ENCODE results near the gene FASTK.

The FASTK gene

DNA sequence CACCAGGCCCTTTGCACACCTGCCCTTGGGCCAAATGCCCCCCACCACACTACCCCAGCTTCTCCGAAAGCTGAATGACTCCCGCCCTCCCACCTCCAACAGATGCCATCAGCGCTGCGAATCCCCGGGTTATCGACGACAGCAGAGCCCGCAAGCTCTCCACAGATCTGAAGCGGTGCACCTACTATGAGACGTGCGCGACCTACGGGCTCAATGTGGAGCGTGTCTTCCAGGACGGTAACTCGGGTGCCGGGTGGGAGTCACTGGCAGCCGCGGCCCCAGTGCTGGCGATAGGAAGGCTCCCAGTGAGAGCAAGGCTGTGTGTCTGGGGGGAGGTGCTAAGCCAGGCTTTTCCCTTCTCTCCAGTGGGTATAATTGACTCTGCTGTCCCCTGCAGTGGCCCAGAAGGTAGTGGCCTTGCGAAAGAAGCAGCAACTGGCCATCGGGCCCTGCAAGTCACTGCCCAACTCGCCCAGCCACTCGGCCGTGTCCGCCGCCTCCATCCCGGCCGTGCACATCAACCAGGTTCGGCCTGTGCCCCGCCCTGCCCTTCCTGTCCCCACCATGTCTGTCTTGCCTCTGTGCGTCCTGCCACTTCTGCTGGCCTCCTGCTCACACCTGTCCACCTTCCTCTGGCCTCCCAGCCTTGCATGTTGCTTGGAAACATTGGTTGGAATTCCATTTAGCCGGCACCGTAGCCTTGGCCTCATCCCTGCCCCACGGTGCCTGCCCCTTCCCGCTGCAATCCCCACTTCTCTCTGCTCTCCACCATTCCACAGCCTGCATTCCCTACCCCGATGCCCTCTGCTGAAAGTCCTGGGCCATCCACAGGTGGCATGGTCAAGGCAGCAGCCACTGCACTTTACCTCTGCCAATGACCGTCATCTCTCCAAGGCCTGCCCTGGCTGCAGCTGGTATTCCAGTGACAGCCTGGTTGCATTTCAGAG lies 37.8 kb upstream of the FASTK start:
- no peak for DNase-seq

DNA sequence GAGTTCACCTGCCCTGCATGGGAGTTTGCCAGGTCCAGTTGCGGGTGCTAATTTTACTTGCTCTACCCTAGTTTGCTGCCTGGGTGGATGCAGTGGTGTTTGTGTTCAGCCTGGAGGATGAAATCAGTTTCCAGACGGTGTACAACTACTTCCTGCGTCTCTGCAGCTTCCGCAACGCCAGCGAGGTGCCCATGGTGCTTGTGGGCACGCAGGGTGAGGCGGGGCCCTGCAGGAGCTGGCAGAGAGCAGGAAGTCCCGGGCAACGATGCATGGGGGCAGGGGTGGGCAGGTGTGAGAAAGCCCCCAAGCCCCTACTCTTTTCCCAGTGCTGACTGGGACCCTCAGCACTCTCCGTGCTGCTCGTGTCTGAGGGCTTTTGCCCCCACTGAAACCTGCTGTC lies 37.0 kb upstream of the FASTK start:
- no peak for DNase-seq

DNA sequence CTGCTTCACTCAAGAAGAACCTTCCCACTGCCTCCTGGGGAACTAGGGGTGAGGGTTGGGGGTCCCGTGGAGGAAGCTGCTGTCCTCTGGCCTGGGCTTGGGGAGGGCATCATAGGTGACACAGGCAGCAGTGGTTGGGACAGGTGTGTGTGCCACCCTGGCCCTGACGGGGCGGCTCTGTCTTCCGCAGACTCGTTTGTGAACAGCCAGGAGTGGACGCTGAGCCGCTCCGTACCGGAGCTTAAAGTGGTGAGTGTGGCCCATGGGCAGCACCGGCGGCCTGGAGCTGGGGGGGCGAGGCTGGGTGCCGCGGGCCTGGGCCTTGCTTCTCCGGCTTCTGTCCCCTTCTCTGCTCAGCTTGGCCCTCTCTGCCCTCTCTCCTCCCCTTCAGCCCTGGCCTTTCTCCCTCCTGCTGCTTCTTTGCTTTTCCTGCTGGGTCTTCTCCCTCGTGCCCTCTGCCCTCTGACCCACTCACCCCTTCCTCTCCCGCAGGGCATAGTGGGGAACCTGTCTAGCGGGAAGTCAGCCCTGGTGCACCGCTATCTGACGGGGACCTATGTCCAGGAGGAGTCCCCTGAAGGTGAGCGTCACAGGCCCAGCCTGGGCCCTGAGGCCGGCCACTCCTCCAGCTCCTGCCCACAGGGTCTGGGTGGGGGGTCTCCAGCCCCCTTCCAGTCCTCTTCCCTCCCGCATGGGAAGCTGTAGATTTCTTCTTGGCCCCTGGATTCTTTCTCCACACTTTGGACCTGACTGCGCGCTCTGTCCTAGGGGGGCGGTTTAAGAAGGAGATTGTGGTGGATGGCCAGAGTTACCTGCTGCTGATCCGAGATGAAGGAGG lies 36.2 kb upstream of the FASTK start:
- DNase-seq: no peak

DNA sequence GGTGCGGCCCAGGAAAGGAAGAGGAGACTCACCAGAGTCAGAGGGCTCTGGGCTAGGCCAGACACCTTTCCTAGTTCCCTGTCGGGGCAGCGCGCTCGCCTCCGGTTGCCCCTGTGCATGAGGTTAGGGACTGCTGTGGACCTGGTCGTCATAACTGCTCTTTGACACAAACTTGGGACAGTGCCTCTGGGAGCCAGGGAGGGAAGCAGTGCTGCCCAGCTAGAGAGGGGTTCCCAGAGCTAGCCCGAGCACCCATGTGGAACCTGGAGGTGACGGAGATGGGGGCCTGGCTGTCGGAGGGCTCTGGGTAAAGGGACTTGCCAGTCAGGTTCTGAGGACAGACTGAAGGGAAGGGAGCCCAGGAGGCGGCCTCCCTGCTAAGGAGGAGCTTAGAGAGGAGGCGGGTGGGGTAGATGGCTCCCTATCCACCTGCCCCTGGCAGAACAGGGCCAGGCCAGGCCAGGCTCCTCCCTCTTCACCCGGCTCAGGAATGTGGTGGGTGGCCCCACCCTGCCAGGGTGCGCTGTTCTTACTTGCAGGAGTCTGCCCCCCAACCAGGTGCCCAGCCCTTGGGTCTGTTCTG lies 35.3 kb upstream of the FASTK start:
- DNase-seq: no peak

DNA sequence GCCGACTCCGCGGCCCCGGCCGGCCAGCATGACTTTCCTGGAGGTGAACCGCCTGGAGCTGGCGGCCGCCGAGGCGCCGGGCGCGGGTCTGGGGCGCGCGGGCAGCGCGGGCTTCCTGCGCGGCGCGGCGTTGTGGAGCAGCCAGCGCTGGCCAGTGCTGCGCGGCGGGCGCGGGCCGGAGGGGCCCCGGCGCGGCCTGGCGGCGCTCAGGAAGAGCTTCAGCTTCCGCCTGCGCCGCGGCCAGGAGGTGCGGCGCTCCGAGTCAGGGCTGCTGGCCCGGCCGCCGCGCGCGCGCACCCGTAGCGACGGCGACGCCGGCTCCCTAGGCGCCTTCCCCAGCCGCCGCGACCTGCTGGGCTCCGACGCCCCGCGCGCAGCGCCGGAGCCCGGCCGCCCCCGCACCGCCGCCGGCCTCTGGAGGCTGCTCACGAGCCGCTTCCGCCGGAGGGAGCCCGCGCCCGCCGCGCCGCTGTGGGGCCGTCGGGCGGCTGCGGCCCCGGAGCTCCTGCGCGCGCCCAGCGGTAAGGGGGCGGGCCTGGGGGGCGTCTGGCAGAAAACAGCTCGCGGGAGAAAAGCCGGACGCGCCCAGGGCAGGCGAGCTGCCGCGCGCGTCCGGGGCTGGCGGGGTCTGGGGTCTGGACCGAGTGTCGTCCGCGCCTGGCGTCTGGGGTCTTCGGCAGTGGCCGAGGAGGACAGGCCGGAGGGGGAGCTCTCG lies 34.7 kb upstream of the FASTK start:
- DNase-seq: no peak

DNA sequence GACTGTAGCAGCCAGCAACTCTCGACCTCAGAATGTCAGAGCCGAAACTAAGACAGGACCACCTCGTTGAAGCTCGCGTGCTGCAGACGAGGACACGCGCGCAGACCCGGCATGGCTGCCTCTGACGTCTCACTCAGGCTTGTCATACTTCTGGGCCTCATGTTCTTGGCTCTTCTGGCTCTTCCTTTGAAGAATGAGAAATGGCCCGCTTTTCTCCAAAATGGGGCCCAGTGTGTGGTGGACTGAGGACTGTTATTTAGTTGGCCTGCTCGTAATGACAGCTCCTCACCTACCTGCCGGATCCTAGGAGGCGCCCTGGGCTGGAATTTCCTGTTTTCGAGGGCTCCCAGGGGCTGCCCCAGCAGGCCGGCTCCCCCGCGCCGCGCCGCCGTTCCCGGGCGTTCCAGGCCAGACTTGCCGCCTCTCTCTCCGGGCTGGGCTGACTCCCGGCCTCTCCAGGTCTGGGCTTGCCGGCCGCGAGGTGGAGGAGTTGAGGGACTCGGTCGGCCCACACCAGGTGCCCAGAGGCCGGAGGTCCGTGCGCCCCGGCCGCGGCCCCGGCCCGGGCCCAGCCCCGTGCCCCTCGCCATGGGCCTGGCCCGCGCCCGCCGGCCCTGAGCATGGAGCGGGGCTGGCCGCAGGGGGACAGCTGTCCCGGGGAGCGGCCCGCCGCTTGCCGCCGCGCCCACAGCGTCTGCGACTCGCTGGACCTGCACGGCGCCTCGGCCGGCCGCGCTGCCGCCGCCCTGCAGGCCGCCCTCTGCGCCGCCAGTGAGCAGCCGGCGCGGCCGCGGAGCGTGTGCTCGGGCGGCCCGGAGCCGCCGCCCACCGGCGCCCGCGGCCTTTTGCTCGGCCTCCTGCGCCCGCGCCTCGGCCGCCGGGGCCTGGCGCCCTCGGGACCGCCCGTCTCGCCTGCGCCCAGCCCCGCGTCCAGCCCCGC lies 33.8 kb upstream of the FASTK start:
- no peak for DNase-seq

DNA sequence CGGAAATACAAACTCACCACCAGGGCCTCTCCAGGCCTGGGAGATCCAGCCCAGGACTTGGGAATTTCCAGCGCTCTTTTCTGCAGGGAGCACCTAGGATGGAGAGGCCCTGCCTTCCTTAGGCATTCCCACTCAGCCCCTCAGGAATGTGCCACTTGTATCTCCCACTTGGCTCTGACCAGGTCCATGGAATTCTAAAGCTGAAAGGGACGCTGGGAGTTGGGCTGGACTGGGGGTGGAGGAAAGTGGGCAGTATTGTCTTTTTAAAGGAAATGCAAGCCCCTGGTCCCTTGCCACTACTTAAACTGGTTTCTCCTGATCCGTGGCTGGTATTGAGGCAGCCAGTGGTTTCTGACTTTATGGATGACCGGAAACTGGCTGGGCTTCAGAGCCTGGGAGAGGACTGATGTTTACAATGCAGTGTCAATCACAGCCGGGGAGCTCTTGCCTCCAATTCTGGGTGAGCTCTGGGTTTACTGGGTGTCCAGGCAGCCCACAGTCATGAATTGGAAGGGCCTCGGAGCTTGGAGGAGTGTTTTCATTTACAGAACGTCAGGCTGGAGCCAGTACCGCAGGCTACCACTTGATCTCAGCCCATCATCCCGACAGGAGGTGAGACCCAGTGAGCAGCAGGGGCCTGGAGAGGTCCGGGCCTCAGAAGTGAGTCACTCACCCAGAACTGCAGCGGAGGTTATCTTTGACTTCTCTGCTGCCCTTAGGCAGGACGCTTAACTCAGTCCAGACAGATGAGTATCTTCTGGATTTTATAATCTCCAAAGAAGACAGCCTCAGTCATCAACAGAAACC lies 32.9 kb upstream of the FASTK start:
- no peak for DNase-seq

DNA sequence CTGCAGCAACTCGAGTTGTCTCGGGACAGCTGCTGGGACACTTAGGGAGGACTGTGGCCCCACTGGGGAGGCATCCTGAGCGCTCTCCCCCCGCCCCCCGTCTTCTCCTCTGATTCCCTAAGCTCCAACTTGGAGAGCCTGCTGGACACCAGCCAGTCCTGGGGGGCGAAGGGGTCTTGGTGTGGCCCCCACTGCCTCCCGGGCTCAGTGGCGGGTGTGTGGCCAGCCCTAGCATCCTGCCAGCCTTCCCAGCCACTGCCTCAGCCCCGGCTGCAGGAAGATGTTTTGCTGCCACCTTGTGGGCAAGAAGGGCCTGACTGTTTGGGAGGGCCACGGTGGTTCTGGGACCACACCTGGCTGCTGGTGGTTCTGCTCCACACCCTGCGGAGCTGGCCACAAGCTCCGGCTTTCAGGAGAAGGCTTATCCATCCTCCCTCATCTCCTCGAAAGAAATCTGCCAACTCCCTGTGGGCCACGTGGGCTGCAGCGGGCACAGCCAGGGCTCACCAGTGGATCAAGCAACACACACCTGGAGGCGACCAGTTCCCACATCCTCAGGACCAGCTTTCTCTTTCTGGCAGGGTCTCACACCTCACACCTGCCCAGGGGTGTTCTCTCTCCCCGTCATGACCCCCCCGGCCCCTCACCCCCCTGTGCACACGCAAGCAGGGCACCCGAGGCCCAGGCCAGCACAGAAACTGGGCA lies 30.5 kb upstream of the FASTK start:
- DNase-seq: peak; percentile 52 to 80 (median 76)

DNA sequence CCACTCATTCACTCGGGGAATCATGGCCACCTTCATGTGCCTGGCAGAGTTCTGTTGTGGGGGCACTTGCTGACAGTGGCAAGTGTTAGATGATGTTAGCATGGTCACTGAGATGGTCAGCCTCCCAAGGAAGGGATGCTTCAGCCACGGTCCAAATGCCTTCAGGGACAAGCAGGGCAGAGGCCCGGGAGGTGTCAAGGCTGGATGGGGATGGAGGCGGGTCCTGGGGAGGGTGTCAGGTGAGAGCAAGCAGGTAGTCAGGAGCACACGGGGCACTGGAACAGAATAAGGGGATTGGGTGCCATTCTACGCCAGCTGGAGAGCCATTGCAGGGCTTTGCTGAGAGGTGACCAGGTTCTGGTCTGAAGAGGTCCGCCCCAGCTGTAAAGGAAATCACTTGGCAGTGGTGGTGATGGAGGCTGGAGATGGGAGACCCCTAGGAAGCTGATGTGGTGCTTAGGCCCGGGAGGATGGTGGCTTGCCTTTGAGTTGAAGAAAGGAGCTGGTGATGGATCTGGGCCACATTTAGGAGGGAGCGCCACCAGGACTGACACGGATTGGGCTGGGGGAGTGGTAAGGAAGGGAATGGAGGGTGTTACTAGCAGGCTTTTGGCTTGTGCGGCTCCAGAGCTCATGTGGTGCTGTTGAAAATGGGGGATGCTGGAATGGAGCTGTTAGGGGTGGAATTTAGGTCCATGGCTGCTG lies 29.8 kb upstream of the FASTK start:
- DNase-seq: no peak

DNA sequence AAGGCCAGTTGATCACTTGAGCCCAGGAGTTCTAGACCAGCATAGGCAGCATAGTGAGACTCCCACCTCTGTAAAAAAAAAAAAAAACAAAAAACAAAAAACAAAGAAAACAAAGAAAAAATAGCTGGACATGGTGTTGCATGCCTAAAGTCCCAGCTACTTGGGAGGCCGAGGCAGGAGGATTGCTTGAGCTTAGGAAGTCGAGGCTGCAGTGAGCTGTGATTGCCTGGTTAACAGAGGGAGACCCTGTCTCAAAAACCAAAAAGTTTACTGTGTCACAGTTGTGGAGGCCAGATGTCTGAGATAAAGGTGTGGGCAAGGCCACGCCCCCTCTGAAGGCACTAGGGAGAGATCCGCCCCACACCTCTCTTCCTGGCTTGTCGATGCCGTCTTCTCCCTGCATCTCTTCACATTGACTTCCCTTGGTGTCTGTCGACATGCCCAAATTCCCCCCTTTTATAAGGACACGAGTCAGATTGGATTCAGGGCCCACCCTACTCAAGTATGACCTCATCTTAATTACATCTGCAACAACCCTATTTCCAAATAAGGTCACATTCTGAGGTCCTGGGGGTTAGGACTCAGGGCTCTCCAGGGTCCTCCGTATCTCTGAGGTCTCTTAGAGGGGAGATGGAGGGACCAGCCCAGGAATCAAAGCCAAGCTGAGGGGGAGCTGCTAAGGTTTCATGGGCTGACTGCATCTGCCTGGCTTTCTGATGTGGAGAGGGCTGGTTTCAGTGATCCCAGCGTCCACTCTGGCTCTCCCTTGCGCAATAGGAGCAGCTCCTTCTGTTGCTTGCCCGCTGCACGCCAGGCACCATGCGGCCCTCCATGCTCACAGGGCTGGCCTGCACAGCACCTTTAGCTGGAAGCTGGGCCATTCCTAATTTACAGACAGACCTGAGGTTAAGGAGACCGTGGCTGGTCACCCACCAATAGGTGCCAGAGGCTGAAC lies 28.8 kb upstream of the FASTK start:
- DNase-seq: no peak

DNA sequence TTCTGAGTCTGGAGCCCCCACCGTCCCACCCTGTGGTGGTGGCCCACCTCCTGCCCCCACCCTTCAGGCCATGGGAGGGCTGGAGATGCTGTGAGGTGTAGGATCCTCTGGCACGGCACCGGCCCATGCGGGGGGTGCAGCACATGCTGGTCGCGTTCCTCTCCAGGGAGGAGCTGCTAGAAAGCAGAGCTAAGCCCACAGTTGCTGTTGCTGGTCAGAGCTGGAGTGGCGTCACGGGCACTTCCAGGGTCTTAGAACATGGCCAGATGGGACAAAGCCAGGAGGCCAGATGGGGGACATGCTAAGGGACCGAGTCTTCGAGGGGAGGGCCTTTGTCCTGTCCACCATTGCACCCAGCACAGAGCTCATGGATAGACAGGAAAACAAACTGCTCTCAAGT lies 27.3 kb upstream of the FASTK start:
- DNase-seq: no peak

DNA sequence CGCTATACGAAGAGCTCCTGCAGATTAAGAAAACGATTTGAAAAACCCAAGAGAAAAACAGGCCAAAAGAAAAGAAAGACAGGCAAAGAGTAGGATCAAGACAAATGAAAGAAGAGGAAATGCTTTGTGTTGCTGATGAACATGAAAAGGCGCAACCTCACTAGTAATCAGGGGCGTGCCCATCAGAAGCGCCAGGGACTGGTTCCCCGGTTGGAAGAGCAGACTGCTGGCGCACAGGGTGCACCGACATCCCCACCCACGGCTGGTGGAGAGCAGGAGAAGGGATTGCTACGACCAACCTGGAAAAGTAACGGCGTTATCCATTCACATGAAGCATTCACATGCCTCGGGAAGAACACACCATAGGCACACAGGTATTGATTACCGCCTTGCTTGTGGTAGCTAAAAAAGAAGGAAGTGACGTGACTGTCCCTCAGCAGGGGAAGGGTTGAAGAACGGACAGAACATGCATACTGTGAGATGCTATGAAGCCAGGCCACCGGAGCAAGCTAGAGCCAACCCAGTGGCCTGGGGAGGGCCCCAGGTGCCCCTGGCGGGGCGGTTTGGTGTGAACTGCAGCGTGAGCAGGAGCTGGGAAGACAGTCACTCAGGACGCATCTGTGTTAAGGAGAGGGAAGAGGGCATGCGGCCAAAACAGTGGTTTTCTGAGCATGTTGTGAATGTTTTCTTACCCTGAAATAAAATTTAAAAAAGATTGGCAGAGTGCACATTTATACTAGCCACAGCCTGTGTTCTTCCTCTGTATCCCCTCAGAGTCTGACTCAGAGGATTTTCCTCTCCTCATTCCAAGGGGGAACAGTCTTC lies 24.0 kb upstream of the FASTK start:
- no peak for DNase-seq

DNA sequence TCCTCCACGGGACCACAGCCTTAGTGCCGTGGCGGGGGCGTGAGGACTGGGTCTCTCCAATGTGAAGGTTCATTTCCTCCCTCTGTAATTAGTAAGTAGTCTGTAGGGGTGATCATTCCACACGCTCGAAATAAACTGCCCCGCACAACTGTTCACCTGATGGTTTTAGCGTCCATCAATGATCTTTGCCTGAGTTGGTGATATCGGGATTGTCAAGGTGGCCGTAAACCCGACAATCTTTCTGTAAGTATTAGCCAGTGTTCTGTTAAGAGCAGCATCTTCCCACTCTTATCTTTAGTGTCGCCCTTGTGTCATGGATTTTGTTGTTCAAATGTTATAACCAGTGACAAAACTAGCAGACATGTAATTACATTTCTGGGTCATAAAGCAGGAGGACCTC lies 23.4 kb upstream of the FASTK start:
- no peak for DNase-seq

DNA sequence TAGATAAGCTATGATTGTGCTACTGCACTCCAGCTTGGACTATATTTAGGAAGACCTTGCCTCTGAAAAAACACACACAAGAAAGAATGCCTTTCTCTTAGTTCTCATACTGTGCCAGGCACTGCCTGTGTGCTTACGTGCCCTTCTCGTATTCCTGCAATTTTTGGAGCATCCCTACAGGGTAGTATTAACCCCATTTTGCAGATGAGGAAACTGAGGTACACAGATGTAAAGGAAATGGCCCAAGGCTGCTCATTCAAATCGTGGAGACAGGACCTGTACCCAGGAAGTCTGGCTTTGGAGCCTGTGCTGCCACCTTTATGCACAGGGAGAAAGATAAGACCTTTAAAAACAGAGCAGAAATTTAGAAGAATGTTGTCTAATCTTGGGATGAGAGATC lies 22.4 kb upstream of the FASTK start:
- no peak for DNase-seq

DNA sequence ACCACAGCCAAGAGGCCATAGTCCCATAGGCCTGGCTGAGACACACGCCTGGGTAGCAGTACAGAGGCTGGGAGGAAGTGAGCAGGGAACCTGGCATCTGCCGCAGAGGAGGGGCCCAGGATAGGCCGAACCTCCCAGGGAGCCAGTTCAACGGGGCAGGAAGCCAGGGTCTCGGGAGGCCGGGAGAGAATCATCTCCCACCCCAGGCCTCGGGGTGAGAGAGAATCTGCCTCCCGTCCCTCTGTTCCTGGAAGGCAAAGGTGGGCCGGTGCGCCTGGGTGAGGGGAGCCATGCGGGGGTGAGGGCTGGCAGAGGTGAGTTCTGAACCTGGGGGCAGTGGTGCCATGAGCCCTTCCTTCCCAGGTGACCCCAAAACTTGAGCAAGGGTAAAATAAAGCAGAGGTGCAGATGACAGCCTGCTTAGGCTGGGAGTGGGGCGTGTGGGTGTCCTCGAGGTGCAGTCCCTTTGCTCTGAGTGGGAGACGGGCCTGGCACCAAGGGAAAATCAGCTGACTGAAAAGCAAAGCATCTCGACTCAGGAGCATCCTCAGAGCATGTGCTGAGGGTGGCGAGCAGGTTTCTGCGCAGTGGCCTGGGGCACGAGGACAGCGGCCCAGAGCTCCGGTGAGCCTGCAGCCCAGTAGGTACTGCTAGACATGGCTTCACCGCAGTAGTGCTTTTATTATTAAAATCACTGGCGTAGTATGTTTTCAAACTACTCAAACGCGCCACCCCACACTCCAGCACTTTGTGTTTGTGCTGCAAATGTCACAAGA lies 21.2 kb upstream of the FASTK start:
- no peak for DNase-seq

DNA sequence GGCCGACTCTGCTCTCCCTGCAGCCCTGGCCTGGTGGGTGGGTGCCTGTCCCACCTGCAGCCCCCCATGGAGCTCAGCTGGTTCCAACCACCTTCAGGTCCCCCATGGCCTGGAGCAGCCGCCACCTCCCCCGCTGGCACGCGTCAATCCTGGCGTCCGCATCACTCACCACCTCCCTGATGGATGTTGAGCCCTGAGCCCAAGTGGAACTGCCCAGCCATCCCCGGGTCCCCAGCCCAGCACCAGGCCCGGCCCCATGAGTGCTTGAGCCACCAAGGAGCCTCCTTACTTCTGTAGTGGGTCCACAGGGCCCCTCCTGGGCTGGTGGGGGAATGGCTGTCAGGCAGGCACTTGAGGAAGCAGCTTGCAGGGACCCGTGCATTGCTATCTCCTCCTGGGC lies 20.3 kb upstream of the FASTK start:
- no peak for DNase-seq
